ENCODE data around the gene LRP5. TPM values are rescaled to one million over a fixed set of nuclear protein-coding genes. Genes with fewer than 3 reads are reported as not detected.
A peak's percentile ranks its signal among the peaks of the same experiment; 100 is the strongest.

The LRP5 gene
- polyA plus RNA-seq, 1 donor (not counting 4 experiments of a cell fraction or from before 2014, with no cell fraction given), result 6.6 TPM

GRCh38 chr11:68311160-68312116, 953 bp upstream of the LRP5 start:
- Histone ChIP-seq H3K27me3 (ENCODE audit: control insufficient read depth, extremely low read depth, insufficient read depth, low read length) (no peaks in the 10 kb centered on the region), H3K4me3 (ENCODE audit: control insufficient read depth in 2 of 3, extremely low read depth in 1 of 3, insufficient read depth in 2 of 3, low read depth in 1 of 3, low read length in 3 of 3) (peak overlapping the region in 1 of 3 experiments; percentile 40), H3K79me2 (ENCODE audit: control insufficient read depth, insufficient read depth, low read length) (peaks cover 33% of the 10 kb centered on the region), H3K4me1 (ENCODE audit: control insufficient read depth, extremely low read depth, insufficient read depth, low read length) (peaks cover 25% of the 10 kb centered on the region), H3K27ac (ENCODE audit: control insufficient read depth, insufficient read depth, low read length) (no peak overlapping the region), H2AFZ (ENCODE audit: control insufficient read depth, low read length) (no peak overlapping the region), H3K9me1 (ENCODE audit: control insufficient read depth, extremely low read depth, insufficient read depth, low read length) (no peaks in the 10 kb centered on the region), H3K36me3 (ENCODE audit: control insufficient read depth in 2 of 2, extremely low read depth in 1 of 2, insufficient read depth in 2 of 2, low read length in 2 of 2) (no peaks in the 10 kb centered on the region), H4K20me1 (ENCODE audit: control insufficient read depth, extremely low read depth, insufficient read depth, low read length) (no peaks in the 10 kb centered on the region), H3K9ac (ENCODE audit: control insufficient read depth, extremely low read depth, insufficient read depth, low read length) (no peak overlapping the region), H3K9me3 (ENCODE audit: control insufficient read depth, low read depth, low read length) (no peaks in the 10 kb centered on the region), H3K4me2 (ENCODE audit: control insufficient read depth, extremely low read depth, insufficient read depth, low read depth, low read length) (peak overlapping the region; percentile 20)
- DNase-seq (ENCODE audit: low read depth, low spot score) (no peak), FAIRE-seq (no peak)
- dilution Hi-C loops (cut with MboI; ENCODE audit: extremely low pct_ligation_motif_present, low sequenced_read_pairs), result no loop called here
- TF ChIP-seq, protein P1, sequence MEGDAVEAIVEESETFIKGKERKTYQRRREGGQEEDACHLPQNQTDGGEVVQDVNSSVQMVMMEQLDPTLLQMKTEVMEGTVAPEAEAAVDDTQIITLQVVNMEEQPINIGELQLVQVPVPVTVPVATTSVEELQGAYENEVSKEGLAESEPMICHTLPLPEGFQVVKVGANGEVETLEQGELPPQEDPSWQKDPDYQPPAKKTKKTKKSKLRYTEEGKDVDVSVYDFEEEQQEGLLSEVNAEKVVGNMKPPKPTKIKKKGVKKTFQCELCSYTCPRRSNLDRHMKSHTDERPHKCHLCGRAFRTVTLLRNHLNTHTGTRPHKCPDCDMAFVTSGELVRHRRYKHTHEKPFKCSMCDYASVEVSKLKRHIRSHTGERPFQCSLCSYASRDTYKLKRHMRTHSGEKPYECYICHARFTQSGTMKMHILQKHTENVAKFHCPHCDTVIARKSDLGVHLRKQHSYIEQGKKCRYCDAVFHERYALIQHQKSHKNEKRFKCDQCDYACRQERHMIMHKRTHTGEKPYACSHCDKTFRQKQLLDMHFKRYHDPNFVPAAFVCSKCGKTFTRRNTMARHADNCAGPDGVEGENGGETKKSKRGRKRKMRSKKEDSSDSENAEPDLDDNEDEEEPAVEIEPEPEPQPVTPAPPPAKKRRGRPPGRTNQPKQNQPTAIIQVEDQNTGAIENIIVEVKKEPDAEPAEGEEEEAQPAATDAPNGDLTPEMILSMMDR (optimal IDR thresholded peaks at IDR 0.05 in 1 of 3, IDR thresholded peaks at IDR 0.05 in 1 of 3, conservative IDR thresholded peaks at IDR 0.05 in 1 of 3; ENCODE audit: extremely low read depth in 1 of 3, insufficient read depth in 2 of 3, low read length in 3 of 3), result no peak
- TF ChIP-seq EZH2 (IDR thresholded peaks at IDR 0.05; ENCODE audit: low read length), result no peak

GRCh38 chr11:68312780-68313573, 586 bp downstream of the LRP5 start:
- Histone ChIP-seq H3K4me1 (ENCODE audit: control insufficient read depth, extremely low read depth, insufficient read depth, low read length) (peaks cover 25% of the 10 kb centered on the region), H4K20me1 (ENCODE audit: control insufficient read depth, extremely low read depth, insufficient read depth, low read length) (no peaks in the 10 kb centered on the region), H3K9me1 (ENCODE audit: control insufficient read depth, extremely low read depth, insufficient read depth, low read length) (no peaks in the 10 kb centered on the region), H3K9me3 (ENCODE audit: control insufficient read depth, low read depth, low read length) (no peaks in the 10 kb centered on the region), H2AFZ (ENCODE audit: control insufficient read depth, low read length) (peak overlapping the region; percentile 51), H3K79me2 (ENCODE audit: control insufficient read depth, insufficient read depth, low read length) (peaks cover 46% of the 10 kb centered on the region), H3K27me3 (ENCODE audit: control insufficient read depth, extremely low read depth, insufficient read depth, low read length) (no peaks in the 10 kb centered on the region), H3K9ac (ENCODE audit: control insufficient read depth, extremely low read depth, insufficient read depth, low read length) (peak overlapping the region; percentile 86), H3K36me3 (ENCODE audit: control insufficient read depth in 2 of 2, extremely low read depth in 1 of 2, insufficient read depth in 2 of 2, low read length in 2 of 2) (no peaks in the 10 kb centered on the region), H3K27ac (ENCODE audit: control insufficient read depth, insufficient read depth, low read length) (peak overlapping the region; percentile 93), H3K4me2 (ENCODE audit: control insufficient read depth, extremely low read depth, insufficient read depth, low read depth, low read length) (peak overlapping the region; percentile 97), H3K4me3 (ENCODE audit: control insufficient read depth in 2 of 3, extremely low read depth in 1 of 3, insufficient read depth in 2 of 3, low read depth in 1 of 3, low read length in 3 of 3) (peak overlapping the region; percentile 65 to 91 (median 89))
- FAIRE-seq, result no peak
- dilution Hi-C loops (cut with MboI; ENCODE audit: extremely low pct_ligation_motif_present, low sequenced_read_pairs), result no loop called here
- DNase-seq (ENCODE audit: low read depth, low spot score), result no peak
- TF ChIP-seq, protein P1 (optimal IDR thresholded peaks at IDR 0.05 in 1 of 3, IDR thresholded peaks at IDR 0.05 in 1 of 3, conservative IDR thresholded peaks at IDR 0.05 in 1 of 3; ENCODE audit: extremely low read depth in 1 of 3, insufficient read depth in 2 of 3, low read length in 3 of 3), result no peak
- TF ChIP-seq EZH2 (IDR thresholded peaks at IDR 0.05; ENCODE audit: low read length), result no peak

All from keratinocyte (primary cell).